KMS-11 (cell line): ENCODE results near the gene ASCC3.

Experiments
- H2AFZ ChIP-seq: fragments of 200-600 bp; sonication (generic); 2 replicates; pipeline ENCODE4 v1.6.1; 2016; ENCODE audit warnings: antibody characterized with exemption, mixed run types, low read depth
- H3K27ac ChIP-seq: fragments of 200-600 bp; sonication (generic); 2 replicates; pipeline ENCODE4 v1.6.1; 2016; ENCODE audit warnings: mild to moderate bottlenecking, mixed run types
- H3K27me3 ChIP-seq: fragments of 200-600 bp; sonication (generic); 2 replicates; pipeline ENCODE4 v1.6.1; 2017; ENCODE audit warnings: mild to moderate bottlenecking, low read depth, mixed run types, moderate library complexity; ENCODE audit not compliant: insufficient read depth
- H3K36me3 ChIP-seq: fragments of 200-600 bp; sonication (generic); 2 replicates; pipeline ENCODE4 v1.6.1; 2017; ENCODE audit warnings: mild to moderate bottlenecking, mixed run types; ENCODE audit not compliant: insufficient read depth
- H3K4me1 ChIP-seq: fragments of 200-600 bp; sonication (generic); 2 replicates; pipeline ENCODE4 v1.6.1; 2016; ENCODE audit warnings: mild to moderate bottlenecking, low read depth, mixed run types; ENCODE audit not compliant: poor library complexity, severe bottlenecking
- H3K4me2 ChIP-seq: fragments of 200-600 bp; sonication (generic); 2 replicates; pipeline ENCODE4 v1.7.0; 2016; ENCODE audit warnings: mild to moderate bottlenecking, mixed run types
- H3K4me3 ChIP-seq: fragments of 200-600 bp; sonication (generic); IDR thresholded peaks from 2 replicates; pipeline ENCODE4 v1.6.1; 2017; ENCODE audit warnings: low read depth, low read length, mixed read lengths; ENCODE audit not compliant: insufficient read depth
- H3K79me2 ChIP-seq: fragments of 200-600 bp; sonication (generic); 2 replicates; pipeline ENCODE4 v1.6.1; 2016; ENCODE audit warnings: low read depth, mixed run types; ENCODE audit not compliant: insufficient read depth
- H3K9ac ChIP-seq: fragments of 200-600 bp; sonication (generic); 2 replicates; pipeline ENCODE4 v1.6.1; 2016; ENCODE audit warnings: mild to moderate bottlenecking, mixed run types
- H4K20me1 ChIP-seq: fragments of 200-600 bp; sonication (generic); 2 replicates; pipeline ENCODE4 v1.6.1; 2016; ENCODE audit warnings: mild to moderate bottlenecking, mixed run types; ENCODE audit not compliant: insufficient read depth
- TF ChIP-seq, protein P1 (sequence below): fragments of 200-600 bp; sonication (generic); conservative IDR thresholded peaks from 2 replicates; pipeline ENCODE4 v1.6.1; 2017; ENCODE audit warnings: low read depth, mild to moderate bottlenecking, antibody characterized with exemption, low read length, moderate library complexity, mixed read lengths

Gene ASCC3

GRCh38 chr6:100671740-100672139 is 209.4 kb downstream of the ASCC3 start:
- H3K36me3 ChIP-seq, result no peaks in the 10 kb centered on the region
- H2AFZ ChIP-seq, result no peak overlapping the region
- no peaks in the 10 kb centered on the region for H3K4me1 ChIP-seq
- H3K4me3 ChIP-seq, result no peak overlapping the region
- H3K9ac ChIP-seq, result no peak overlapping the region
- no peak overlapping the region for H3K27ac ChIP-seq
- H3K79me2 ChIP-seq, result no peaks in the 10 kb centered on the region
- no peaks in the 10 kb centered on the region for H4K20me1 ChIP-seq
- no peak overlapping the region for H3K4me2 ChIP-seq
- TF ChIP-seq, protein P1, sequence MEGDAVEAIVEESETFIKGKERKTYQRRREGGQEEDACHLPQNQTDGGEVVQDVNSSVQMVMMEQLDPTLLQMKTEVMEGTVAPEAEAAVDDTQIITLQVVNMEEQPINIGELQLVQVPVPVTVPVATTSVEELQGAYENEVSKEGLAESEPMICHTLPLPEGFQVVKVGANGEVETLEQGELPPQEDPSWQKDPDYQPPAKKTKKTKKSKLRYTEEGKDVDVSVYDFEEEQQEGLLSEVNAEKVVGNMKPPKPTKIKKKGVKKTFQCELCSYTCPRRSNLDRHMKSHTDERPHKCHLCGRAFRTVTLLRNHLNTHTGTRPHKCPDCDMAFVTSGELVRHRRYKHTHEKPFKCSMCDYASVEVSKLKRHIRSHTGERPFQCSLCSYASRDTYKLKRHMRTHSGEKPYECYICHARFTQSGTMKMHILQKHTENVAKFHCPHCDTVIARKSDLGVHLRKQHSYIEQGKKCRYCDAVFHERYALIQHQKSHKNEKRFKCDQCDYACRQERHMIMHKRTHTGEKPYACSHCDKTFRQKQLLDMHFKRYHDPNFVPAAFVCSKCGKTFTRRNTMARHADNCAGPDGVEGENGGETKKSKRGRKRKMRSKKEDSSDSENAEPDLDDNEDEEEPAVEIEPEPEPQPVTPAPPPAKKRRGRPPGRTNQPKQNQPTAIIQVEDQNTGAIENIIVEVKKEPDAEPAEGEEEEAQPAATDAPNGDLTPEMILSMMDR, result no peak
- H3K27me3 ChIP-seq, result no peaks in the 10 kb centered on the region

- H3K27me3 ChIP-seq, result no peaks in the 10 kb centered on the region
- TF ChIP-seq, protein P1, result no peak
- H3K27ac ChIP-seq, result no peak overlapping the region
- H3K4me3 ChIP-seq, result no peak overlapping the region
- H4K20me1 ChIP-seq, result no peaks in the 10 kb centered on the region
- H3K36me3 ChIP-seq, result no peaks in the 10 kb centered on the region
- no peaks in the 10 kb centered on the region for H3K79me2 ChIP-seq
- H3K4me1 ChIP-seq, result peaks cover 7% of the 10 kb centered on the region
- H2AFZ ChIP-seq, result no peak overlapping the region
- H3K9ac ChIP-seq, result no peak overlapping the region
- no peak overlapping the region for H3K4me2 ChIP-seq
Measured at GRCh38 chr6:100670056-100670455, 211.1 kb downstream of the ASCC3 start.

- Histone ChIP-seq H3K4me3 (no peak overlapping the region), H2AFZ (no peak overlapping the region), H3K79me2 (no peaks in the 10 kb centered on the region), H4K20me1 (no peaks in the 10 kb centered on the region), H3K4me1 (peaks cover 34% of the 10 kb centered on the region), H3K27ac (peak overlapping the region; percentile 45; the same call in 1 of the 2 replicates), H3K36me3 (no peaks in the 10 kb centered on the region), H3K27me3 (no peaks in the 10 kb centered on the region), H3K9ac (no peak overlapping the region), H3K4me2 (peak overlapping the region; percentile 58)
- TF ChIP-seq, protein P1, result no peak
Measured at GRCh38 chr6:100665041-100665380, 216.1 kb downstream of the ASCC3 start.

GRCh38 chr6:100664274-100665040 is 216.7 kb downstream of the ASCC3 start:
- Histone ChIP-seq H3K4me1 (peaks cover 34% of the 10 kb centered on the region), H4K20me1 (no peaks in the 10 kb centered on the region), H3K36me3 (no peaks in the 10 kb centered on the region), H3K4me2 (peak overlapping the region; percentile 58), H2AFZ (no peak overlapping the region), H3K27ac (peak overlapping the region; percentile 45; the same call in 1 of the 2 replicates), H3K79me2 (no peaks in the 10 kb centered on the region), H3K9ac (no peak overlapping the region), H3K4me3 (no peak overlapping the region), H3K27me3 (no peaks in the 10 kb centered on the region)
- TF ChIP-seq, protein P1, result peak; percentile 57
